Stimulated activated CD8-positive, alpha-beta memory T cell treated with anti-CD3 and anti-CD28 coated beads, Interleukin-4, amount 100 ng/mL, for 4 hours (primary cell): ENCODE measurements around the gene SLC5A3.

Experiments used
- DNase-seq, 2 donors: peaks; one replicate each; pipeline ENCODE4 v3.0.0-alpha.2; 2020; ENCODE audit warnings: low read depth in 2 of 2, low spot score in 1 of 2

SLC5A3 gene

GRCh38 chr21:34065027-34065426 is 8.4 kb upstream of the SLC5A3 start:
- DNase-seq, result no peak

- no peak for DNase-seq
Measured at GRCh38 chr21:34071683-34072082, 1.7 kb upstream of the SLC5A3 start.

- DNase-seq, result no peak
Measured at GRCh38 chr21:34072145-34073031, 990 bp upstream of the SLC5A3 start.

- peak in 1 of 2 donors; percentile 19 for DNase-seq
Measured at GRCh38 chr21:34073749-34074282, 438 bp downstream of the SLC5A3 start.

- no peak for DNase-seq
Measured at GRCh38 chr21:34074283-34075090, 1.1 kb downstream of the SLC5A3 start.

GRCh38 chr21:34075091-34075425 is 1.7 kb downstream of the SLC5A3 start:
- no peak for DNase-seq

GRCh38 chr21:34075760-34076660 is 2.6 kb downstream of the SLC5A3 start:
- no peak for DNase-seq

GRCh38 chr21:34076835-34077234 is 3.5 kb downstream of the SLC5A3 start:
- DNase-seq, result no peak

- no peak for DNase-seq
Measured at GRCh38 chr21:34077888-34078287, 4.5 kb downstream of the SLC5A3 start.

GRCh38 chr21:34078915-34079314 is 5.5 kb downstream of the SLC5A3 start:
- DNase-seq, result no peak

- DNase-seq, result no peak
Measured at GRCh38 chr21:34080710-34081109, 7.3 kb downstream of the SLC5A3 start.

- no peak for DNase-seq
Measured at GRCh38 chr21:34082769-34083168, 9.4 kb downstream of the SLC5A3 start.

GRCh38 chr21:34083357-34083756 is 10.0 kb downstream of the SLC5A3 start:
- DNase-seq, result no peak

- no peak for DNase-seq
Measured at GRCh38 chr21:34085129-34085528, 11.8 kb downstream of the SLC5A3 start.

GRCh38 chr21:34086887-34087306 is 13.5 kb downstream of the SLC5A3 start:
- no peak for DNase-seq

GRCh38 chr21:34088752-34089151 is 15.4 kb downstream of the SLC5A3 start:
- no peak for DNase-seq

GRCh38 chr21:34091032-34091431 is 17.7 kb downstream of the SLC5A3 start:
- DNase-seq, result no peak

- no peak for DNase-seq
Measured at GRCh38 chr21:34091607-34092006, 18.2 kb downstream of the SLC5A3 start.

- DNase-seq, result no peak
Measured at GRCh38 chr21:34092262-34092921, 19.0 kb downstream of the SLC5A3 start.

- no peak for DNase-seq
Measured at GRCh38 chr21:34093083-34093482, 19.7 kb downstream of the SLC5A3 start.
